Measurements from ENCODE around the gene UVSSA. TPM values are rescaled to one million over a fixed set of nuclear protein-coding genes. Genes with fewer than 3 reads are reported as not detected.

The UVSSA gene
- polyA plus RNA-seq, 1 donor from 2014 or later = 13.3 TPM

GRCh38 chr4:1373892-1374705, 27.1 kb downstream of the UVSSA start:
- Histone ChIP-seq H4K20me1 (ENCODE audit: insufficient read depth) (no peaks in the 10 kb centered on the region), H3K27me3 (ENCODE audit: insufficient read depth, low read depth, low read length) (no peaks in the 10 kb centered on the region), H3F3A (ENCODE audit: insufficient read depth, low read length, poor library complexity, severe bottlenecking) (no peaks in the 10 kb centered on the region), H3K9ac (ENCODE audit: low read length) (no peak overlapping the region), H3K79me2 (replicated peaks; ENCODE audit: insufficient read depth, low read length) (no peaks in the 10 kb centered on the region), H3K9me3 (ENCODE audit: low read length) (no peaks in the 10 kb centered on the region), H2AFZ (ENCODE audit: low read depth, low read length) (no peak overlapping the region), H3K4me2 (ENCODE audit: low read length) (no peak overlapping the region), H3K9me2 (ENCODE audit: insufficient read depth, low read length) (no peaks in the 10 kb centered on the region), H3K27ac (ENCODE audit: low read length) (no peak overlapping the region), H3K36me3 (ENCODE audit: insufficient read depth, low read length) (no peaks in the 10 kb centered on the region), H3K4me3 (ENCODE audit: low read length) (no peak overlapping the region)
- TF ChIP-seq REST (IDR thresholded peaks at IDR 0.05; ENCODE audit: borderline replicate concordance) = no peak
- TF ChIP-seq RAD21 (conservative IDR thresholded peaks at IDR 0.05) = no peak
- TF ChIP-seq EZH2 (IDR thresholded peaks at IDR 0.05; ENCODE audit: borderline replicate concordance, insufficient read depth, low read length, poor library complexity, severe bottlenecking) = no peak
- no peak for TF ChIP-seq CTCF (IDR thresholded peaks at IDR 0.05; ENCODE audit: poor library complexity, severe bottlenecking)
- TF ChIP-seq SMC3 (conservative IDR thresholded peaks at IDR 0.05; ENCODE audit: poor library complexity) = no peak
- TF ChIP-seq EP300 (conservative IDR thresholded peaks at IDR 0.05; ENCODE audit: poor library complexity, severe bottlenecking) = no peak
- TF ChIP-seq POLR2AphosphoS5 (IDR thresholded peaks at IDR 0.05) = no peak
- TF ChIP-seq TAF1 (IDR thresholded peaks at IDR 0.05; ENCODE audit: low read depth) = no peak
- TF ChIP-seq MXI1 (conservative IDR thresholded peaks at IDR 0.05; ENCODE audit: poor library complexity, severe bottlenecking) = no peak

- no peak overlapping the region for H2AFZ ChIP-seq (ENCODE audit: low read depth, low read length)
- H3K9me3 ChIP-seq (ENCODE audit: low read length) = no peaks in the 10 kb centered on the region
- no peaks in the 10 kb centered on the region for H3K9me2 ChIP-seq (ENCODE audit: insufficient read depth, low read length)
- TF ChIP-seq TAF1 (IDR thresholded peaks at IDR 0.05; ENCODE audit: low read depth) = no peak
- no peak for TF ChIP-seq EZH2 (IDR thresholded peaks at IDR 0.05; ENCODE audit: borderline replicate concordance, insufficient read depth, low read length, poor library complexity, severe bottlenecking)
- no peak for TF ChIP-seq CTCF (IDR thresholded peaks at IDR 0.05; ENCODE audit: poor library complexity, severe bottlenecking)
- no peak overlapping the region for H3K4me2 ChIP-seq (ENCODE audit: low read length)
- H3K79me2 ChIP-seq (replicated peaks; ENCODE audit: insufficient read depth, low read length) = no peaks in the 10 kb centered on the region
- no peak overlapping the region for H3K27ac ChIP-seq (ENCODE audit: low read length)
- H3K27me3 ChIP-seq (ENCODE audit: insufficient read depth, low read depth, low read length) = no peaks in the 10 kb centered on the region
- H3K4me3 ChIP-seq (ENCODE audit: low read length) = no peak overlapping the region
- H3K9ac ChIP-seq (ENCODE audit: low read length) = no peak overlapping the region
- no peaks in the 10 kb centered on the region for H3K36me3 ChIP-seq (ENCODE audit: insufficient read depth, low read length)
- H3F3A ChIP-seq (ENCODE audit: insufficient read depth, low read length, poor library complexity, severe bottlenecking) = no peaks in the 10 kb centered on the region
- no peaks in the 10 kb centered on the region for H4K20me1 ChIP-seq (ENCODE audit: insufficient read depth)
These were observed 27.7 kb downstream of the UVSSA start for GRCh38 chr4:1374706-1375045.

Data from neural cell (in vitro differentiated cells).